OCI-LY7 (cell line): Measurements from ENCODE around the gene TMEM44.

Source experiments
- CTCF ChIP-seq: fragments of 200-600 bp; sonication (generic); conservative IDR thresholded peaks from 2 replicates; pipeline ENCODE4 v1.5.1; 2014; ENCODE audit warnings: mild to moderate bottlenecking, antibody characterized with exemption, low read length, moderate library complexity, mixed read lengths
- EZH2phosphoT487 ChIP-seq: fragments of 200-600 bp; sonication (generic); IDR thresholded peaks from 2 replicates; pipeline ENCODE4 v1.6.1; 2018; ENCODE audit warnings: low read depth, borderline replicate concordance, mild to moderate bottlenecking, mixed run types, antibody characterized with exemption, low read length, moderate library complexity, mixed read lengths

- no peak for TF ChIP-seq CTCF
- no peak for TF ChIP-seq EZH2phosphoT487
These were observed 58.4 kb downstream of the TMEM44 start for GRCh38 chr3:194574639-194575483.
